Stimulated activated CD8-positive, alpha-beta memory T cell treated with anti-CD3 and anti-CD28 coated beads, Interleukin-4, amount 100 ng/mL, for 1 hour (primary cell): Measurements from ENCODE around the gene HTR1B.

Source experiments
- DNase-seq, 2 donors: peaks; one replicate each; pipeline ENCODE4 v3.0.0-alpha.2; 2020; ENCODE audit warnings: low read depth in 2 of 2, low spot score in 1 of 2

HTR1B gene

DNA sequence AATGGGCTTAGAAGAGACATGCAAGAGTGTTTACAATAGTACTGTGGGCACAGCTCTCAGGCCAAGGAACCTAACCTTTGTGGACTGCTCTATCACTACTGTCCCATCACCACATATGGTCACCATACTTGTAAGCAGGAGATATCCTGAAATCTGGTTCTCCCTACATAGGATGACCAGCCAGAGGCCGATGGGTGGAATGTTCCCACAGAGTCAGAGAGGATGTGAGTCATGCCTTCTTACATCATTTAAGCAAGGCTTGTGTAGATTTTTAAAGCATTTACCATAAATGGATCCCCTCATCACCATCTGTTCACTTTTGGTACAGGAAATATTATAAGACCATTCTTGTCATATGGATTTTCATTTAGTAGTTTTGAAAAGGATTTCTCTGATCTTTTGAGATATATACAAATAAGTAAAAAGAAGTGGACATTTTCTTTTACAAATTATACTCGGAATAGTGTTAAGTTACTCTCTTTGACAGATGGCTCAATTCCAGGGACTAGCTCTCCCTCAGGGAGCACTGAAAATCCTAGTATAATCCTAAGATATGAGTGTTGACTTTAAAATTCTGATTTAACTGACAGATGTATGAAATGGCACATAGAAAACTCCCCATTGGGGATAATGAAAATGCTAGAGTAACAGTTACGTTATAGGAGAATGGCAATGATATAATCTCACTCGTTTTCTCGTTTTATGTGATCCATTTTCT lies 6.6 kb downstream of the HTR1B start:
- DNase-seq, result no peak

DNA sequence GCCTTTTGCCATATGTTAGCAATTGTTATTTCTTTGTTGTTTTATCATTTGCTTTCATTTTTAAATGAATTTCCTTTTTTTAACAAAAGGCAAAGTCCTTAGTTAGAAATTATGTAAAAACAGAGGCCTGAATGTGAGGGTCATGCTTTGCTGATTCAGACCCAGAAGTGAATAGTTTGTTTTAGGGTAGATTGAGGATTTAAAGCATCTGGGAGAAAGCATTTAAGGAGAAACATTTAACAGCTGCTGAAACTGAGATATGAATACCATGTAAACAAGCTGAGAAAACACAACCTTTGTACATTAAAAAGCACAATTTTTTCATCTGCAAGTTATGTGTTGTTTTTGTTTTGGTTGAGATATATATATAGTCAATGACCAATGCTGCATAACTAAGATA lies 8.0 kb downstream of the HTR1B start:
- no peak for DNase-seq

DNA sequence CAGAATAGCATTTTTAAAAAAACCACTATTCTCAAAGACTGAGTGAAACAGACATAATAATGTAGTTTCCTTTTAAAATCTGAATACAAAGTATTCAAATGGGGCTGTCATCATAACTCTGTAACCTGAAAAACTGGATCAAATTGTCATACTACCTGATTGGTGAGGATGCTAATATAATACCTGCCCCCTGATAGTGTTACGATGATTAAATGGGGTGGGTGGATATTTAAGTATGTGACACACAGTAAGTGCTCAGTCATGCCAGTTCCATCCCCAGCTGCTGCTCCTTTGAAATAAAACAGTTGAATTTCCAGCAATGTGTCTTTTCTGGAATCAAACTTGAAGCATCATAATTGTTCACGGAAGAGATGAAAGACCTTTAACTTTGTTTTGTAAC lies 8.9 kb downstream of the HTR1B start:
- no peak for DNase-seq

DNA sequence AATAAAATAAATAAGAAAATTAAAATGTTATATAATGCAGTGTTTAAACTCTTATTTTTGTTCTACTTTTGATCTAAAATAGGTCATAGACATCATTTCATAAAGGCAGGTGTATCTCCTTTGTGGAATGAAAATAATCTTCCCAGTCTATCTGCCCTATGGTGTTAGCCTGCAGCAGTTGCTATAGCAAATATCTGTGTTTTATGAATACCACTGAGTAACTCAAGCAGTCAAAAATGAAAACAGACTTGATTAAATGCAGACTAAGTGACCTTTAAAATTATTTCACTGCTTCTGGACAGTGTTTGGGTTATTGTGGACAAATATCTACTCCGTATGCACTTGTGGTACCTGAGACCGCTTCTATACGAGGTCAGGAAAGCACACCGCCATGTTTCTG lies 11.8 kb downstream of the HTR1B start:
- DNase-seq, result no peak

DNA sequence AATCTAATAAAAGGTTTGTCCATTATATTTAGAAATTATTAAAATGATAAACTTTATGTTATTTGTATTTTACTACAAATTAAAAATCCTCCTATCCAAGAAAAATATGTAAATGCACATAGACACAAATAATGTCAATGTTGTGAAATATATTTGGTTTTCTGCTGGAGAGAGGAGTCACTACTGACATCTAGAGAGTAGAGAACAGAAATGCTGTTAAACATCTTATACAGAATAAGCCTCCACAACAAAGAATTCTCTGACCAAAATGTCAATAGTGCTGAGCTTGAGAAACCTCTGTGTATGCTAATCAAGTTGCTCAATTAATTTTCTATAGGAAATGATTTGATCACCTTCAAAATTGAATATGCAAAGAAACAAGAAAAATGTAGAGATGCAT lies 12.4 kb downstream of the HTR1B start:
- no peak for DNase-seq

DNA sequence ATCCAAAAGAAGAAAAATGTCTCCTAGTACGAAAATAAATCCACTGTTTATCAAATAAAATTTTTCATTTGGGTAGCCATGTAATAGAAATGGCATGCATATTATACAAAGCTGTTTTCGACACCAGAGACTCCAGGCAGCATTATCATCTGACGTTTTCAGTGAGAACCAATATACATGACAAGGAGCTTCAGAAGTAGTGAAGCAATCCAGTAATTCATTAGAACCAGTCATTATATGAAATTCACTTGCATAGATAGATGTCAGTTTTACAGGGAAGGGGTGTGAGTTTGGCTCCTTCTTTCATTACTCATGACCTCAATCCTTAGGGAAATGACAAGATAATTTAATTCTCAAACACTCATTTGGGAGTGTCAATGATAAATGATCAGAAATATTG lies 14.7 kb downstream of the HTR1B start:
- DNase-seq, result no peak

DNA sequence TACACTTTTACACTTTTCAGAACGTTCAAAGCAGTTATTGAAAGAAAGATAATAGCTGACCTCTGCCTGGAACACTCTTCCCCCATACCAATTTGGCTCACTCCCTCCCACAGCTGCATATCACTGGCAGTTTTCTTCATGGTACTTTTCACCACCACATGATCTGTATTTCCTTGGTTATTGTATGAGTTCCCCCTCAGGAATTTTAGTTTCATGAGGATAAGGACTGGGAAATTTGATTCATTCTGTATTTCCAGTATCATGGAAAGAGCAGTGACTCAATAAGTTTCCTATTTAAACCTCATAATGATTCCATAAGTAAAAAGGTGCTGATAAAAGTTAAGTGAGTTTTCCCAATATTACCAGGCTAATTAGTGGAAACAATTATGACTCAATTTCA lies 16.0 kb downstream of the HTR1B start:
- DNase-seq, result no peak

DNA sequence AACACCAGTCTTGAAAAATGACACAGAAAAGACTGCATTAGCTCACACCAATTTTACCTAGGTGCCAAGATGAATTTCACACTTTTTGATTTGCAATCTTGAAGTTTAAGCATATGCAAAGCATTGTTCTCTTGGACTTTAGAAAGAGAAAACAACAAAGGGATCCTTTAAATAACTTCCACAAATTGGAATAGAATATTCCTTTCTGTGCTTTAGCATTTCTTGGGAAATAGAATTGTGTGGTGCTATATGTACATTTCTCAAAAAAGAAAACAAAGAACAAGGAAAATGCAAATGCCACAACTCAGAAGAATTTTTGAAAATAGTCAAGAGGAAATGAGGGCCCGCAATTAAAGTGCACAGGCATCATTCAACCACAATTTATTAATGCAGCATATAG lies 17.0 kb downstream of the HTR1B start:
- DNase-seq, result no peak

DNA sequence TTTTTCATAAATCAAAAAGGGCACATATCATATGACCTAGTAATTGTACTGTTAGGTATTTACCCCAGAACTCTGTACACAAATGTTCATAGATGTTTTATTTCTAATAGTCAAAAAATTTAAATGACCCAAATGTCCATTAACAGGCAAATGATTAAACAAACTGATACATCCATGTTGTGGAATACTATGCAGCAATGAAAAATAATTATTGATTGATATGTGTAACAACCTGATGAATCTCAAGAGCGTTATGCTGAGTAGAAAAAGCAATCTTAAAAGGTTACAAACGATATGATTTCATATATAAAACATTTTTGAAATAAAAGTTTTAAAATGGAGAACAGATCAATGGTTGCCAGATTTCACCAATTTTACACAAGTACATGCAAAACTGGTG lies 18.1 kb downstream of the HTR1B start:
- no peak for DNase-seq

DNA sequence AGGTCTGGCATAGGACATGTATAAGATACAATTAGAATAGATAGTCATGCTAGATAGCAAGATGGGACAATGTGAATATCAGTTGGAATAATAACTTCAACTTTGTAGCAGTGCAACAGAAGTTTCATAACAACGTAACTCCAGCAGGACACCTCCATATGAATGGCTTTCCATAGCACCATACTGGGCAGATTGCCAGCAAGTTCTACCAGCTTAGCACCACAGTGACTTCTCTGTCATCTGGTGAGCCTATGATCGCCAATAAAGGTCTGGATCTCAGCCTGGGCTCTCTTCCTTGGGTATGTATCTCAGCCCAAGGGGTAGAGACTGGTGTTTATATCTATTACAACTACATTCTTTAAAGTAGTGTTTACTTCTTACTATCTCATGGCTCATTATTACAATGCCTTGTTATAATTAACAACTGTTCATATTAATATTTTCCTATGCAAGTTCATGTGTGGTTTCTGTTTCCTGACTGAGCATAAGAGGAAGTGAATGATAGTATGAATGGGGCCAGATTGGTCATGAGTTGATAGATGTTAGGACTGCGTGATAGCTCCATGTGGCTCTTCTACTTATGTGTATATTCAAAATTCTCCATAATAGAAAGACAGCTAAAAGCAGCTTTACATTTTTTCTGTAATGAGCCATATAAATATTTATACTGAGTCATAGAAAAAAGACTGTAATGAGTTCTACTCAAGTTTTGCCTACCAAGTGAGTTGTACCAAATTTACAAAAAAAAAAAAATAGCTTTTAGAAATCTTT lies 22.9 kb downstream of the HTR1B start:
- DNase-seq, result no peak

DNA sequence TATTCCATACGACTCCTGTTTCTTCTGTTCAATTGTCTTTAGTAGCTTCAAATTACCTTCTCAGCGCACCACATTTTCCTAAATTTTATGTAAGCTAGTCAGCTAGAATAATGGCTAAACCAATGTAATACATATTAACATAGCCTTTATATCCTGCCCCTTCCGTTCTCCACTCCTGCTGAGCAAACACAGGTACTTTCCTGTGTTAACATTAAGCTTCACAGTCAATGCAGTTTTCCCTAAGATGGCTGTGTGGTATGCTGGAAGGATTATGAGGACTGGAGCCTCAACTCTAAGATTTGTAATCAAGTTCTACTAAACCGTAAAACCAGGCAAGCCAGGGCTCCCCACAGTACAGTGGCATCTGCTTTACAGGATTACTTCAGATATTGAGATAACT lies 29.4 kb downstream of the HTR1B start:
- no peak for DNase-seq

DNA sequence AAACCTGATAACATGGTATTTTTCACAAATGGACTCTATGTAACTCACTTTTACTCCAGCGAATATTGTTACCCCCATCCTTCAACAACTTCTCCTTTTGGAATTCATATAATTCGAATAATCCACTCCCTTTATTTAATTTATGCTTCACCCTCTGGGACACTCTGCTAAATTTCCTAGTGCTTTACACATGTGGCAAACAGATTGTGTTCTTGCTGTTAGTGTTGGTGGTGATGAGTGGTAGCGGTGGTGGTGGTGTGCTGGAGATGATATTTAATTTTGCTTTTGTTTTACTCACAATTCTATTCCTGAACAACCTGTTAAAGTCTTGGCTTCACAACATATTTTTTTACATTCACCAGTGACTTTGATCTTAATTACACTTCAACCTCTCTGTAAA lies 32.8 kb downstream of the HTR1B start:
- no peak for DNase-seq

DNA sequence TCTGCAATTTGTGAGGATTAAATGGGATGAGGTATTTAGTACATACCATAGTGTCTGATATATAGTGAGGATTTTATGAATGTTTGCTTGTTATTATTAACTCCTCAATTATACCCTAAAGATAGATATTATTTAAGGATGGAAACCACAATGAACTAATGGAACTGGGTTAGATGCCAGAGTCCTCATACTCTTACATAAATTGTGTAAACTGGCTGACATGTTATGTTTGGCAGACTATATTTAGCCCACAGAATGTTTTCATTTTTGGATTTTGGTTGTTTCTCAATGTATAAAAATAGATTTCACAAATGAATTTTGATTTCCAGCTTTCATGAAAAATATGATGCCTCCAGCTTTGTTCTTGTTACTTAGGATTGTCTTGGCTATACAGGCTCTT lies 37.6 kb downstream of the HTR1B start:
- no peak for DNase-seq

DNA sequence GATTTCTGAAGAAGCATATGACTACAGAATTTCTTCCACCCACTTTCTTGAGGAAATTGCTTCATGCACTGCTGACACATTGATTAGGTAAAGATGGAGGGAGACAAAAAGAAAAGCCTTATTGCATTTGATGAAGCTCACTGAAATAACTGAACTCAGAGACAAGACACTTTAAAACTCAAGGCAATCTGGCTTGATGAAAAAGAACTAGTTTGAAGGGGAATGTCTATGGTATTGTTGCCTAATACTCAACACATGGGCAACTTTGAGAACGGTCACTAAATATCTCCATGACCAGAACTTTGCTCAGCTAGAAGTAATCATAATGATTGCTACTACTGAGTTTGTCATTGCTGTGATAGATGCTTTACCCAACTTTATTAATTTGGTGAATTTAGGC lies 38.1 kb downstream of the HTR1B start:
- DNase-seq, result no peak

DNA sequence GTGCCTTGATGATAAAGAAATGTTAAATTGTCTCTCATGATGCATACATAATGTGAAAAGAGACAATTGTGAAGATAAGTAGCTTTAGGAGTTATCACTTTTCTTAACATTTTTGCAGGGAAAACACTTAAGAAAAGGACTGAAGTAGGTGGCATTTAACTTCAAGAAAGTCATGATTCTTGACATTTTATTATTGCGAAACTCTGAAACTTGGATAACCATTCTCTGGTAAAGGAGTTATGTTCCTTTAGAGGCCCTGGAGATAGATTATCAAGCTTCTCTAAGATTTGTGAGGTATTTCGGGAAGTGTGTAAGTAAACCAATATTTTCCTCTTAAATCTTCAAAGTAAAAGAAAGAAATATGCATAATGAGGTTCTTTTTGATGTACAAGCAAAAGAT lies 38.5 kb downstream of the HTR1B start:
- DNase-seq, result no peak

DNA sequence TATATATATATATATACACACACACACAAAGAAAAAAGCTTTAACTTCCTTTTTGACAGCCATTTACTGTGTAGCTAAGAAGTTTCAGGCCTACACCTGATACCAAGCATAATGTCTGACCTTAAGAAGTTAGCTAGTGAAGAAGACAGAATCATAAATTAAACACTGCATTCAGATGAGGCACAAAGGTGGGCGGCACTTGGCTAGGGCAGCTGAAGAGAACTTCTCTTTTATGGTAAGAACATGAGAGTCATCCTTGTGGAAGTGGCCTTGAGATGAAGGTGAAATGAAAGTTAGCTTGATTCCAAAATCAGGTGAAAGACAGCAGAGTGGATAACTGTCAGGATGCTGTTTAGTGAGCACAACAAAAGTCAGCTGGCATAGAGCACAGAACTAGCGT lies 46.5 kb downstream of the HTR1B start:
- DNase-seq, result no peak

DNA sequence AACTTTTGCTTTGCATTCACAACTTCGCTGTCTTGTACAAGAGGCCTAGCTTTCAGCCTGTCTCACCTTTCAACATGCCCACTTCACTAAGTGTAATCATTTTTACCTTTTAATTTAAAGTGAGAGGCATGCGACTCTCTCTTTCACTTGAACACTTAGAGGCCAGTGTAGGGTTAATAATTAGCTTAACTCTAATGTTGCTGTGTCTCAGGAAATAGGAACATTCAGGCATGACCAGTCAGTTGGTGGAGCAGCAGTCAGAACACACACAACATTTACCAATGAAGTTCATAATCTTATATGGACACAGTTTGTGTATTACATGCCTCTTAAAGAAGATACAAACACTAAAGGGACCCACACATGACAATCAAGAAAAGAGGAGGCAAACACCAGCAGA lies 47.6 kb downstream of the HTR1B start:
- no peak for DNase-seq
